Stimulated activated effector memory CD8-positive, alpha-beta T cell treated with anti-CD3 and anti-CD28 coated beads, Interleukin-12 subunit alpha, Interleukin-12 subunit beta, amount 100 ng/mL, for 72 hours (primary cell): Measurements from ENCODE around the gene AGO1.

Experiments used
- ATAC-seq: fragments of 150-1000 bp; cut with Tn5 transposase; 2 replicates; pipeline ENCODE4 v1.10.0; 2021
- DNase-seq, 2 donors: peaks; one replicate each; pipeline ENCODE4 v3.0.0; 2021 to 2022; ENCODE audit warnings: low spot score in 2 of 2
- H3K27ac Mint-ChIP-seq: one replicate; pipeline ENCODE4 v1.8.0; 2022; ENCODE audit warnings: mild to moderate bottlenecking, mixed read lengths
- H3K36me3 Mint-ChIP-seq: one replicate; pipeline ENCODE4 v1.8.0; 2022; ENCODE audit warnings: mild to moderate bottlenecking, mixed read lengths
- H3K4me1 Mint-ChIP-seq: one replicate; pipeline ENCODE4 v1.8.0; 2022; ENCODE audit warnings: mixed read lengths
- H3K4me3 Mint-ChIP-seq: one replicate; pipeline ENCODE4 v1.8.0; 2022; ENCODE audit warnings: mild to moderate bottlenecking, mixed read lengths
- H3K9me3 Mint-ChIP-seq: one replicate; pipeline ENCODE4 v1.8.0; 2022; ENCODE audit warnings: mixed read lengths

AGO1 gene

DNA sequence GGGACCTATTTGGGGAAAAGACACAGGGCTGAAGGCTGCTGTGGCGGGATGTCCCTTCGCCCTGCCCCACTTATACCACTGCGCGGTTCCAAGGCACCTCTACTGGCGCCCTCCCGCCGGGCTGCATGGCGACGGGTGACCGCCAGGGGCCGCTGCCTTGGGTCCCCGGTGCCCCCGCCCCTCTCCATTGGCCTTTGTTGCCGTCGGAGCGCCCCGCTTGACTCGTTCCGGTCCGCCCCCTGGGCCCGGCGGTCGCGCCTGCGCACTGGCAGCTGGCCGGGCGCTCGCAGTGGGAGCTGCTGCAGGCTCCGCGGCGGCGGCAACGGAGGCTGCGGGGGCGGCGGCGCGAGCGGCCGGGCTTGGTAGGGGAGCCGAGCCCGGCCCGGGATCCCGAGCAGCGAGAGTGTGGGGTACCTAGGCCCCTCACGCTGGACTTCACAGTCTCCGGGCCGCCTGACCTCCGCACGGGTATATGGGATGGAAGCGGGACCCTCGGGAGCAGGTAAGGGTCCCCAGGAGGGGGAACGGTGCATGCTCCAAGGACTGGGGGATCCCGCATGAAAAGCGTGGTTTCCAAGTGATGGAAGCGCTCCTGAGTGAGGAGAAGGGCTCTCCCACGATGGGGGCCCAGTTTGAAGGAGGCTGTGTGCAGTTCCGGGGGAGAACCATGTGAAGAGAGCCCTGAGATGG is at the start of gene AGO1:
Gene AGO1 (plus strand): TSS at position 265 of the 690 bp plus-strand sequence. CDS start 213 bp downstream, at position 478.
- ATAC-seq = peak; percentile 93

DNA sequence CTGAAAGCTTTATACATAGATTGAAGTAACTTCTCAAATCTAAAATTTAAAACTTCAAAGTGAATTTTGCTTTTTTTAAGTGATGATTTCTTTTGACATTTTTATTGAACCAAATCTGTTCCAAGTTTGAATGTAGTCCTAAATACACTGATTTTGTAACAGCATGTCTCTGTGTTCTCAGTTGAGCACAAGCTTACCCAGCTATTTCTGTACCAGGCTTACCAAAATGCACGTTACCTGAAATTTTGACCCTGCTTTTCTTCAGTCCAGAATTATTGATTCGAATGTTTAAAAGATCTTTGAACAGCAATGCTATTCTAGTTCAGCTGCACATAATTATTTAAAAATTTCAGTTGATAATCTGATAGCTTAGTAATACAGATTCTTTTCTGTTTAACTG is 49.6 kb upstream of the AGO1 start:
- ATAC-seq (no peak), DNase-seq (no peak)
- Mint-ChIP-seq H3K9me3 (no peaks in the 10 kb centered on the region), H3K4me3 (no peak overlapping the region), H3K4me1 (no peaks in the 10 kb centered on the region), H3K27ac (no peak overlapping the region), H3K36me3 (peaks cover 82% of the 10 kb centered on the region)

More for the DNA sequence above, at the start of gene AGO1:
- Mint-ChIP-seq H3K4me1 (peaks cover 43% of the 10 kb centered on the region), H3K4me3 (peak within 1 kb of the TSS; percentile 97), H3K36me3 (peaks cover 11% of the 10 kb centered on the region), H3K27ac (peak within 1 kb of the TSS; percentile 97), H3K9me3 (no peaks in the 10 kb centered on the region)
- DNase-seq = peak; percentile 99

DNA sequence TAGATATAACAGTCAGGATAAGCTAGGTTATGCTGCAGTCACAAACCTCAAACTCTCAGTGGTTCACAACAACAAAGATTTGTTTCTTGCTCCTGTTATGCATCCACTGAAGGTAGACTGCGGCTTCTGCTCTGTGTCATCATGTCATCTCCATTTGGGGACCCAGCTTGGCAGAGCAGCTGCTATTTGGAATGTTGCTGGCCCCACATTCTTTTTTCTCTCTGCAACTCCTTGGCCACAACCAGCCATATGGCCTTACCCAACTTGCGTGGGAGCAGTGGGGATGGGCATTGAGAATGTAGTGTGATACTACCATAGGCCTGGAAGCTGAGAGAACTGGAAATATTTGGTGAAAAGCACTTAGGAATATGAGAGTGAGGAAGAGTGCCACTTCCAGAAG is 48.8 kb upstream of the AGO1 start:
- H3K9me3 Mint-ChIP-seq = no peaks in the 10 kb centered on the region
- ATAC-seq (no peak), DNase-seq (no peak)
- peak overlapping the region; percentile 45 for H3K27ac Mint-ChIP-seq
- peaks cover 82% of the 10 kb centered on the region for H3K36me3 Mint-ChIP-seq
- no peak overlapping the region for H3K4me3 Mint-ChIP-seq
- H3K4me1 Mint-ChIP-seq = no peaks in the 10 kb centered on the region

DNA sequence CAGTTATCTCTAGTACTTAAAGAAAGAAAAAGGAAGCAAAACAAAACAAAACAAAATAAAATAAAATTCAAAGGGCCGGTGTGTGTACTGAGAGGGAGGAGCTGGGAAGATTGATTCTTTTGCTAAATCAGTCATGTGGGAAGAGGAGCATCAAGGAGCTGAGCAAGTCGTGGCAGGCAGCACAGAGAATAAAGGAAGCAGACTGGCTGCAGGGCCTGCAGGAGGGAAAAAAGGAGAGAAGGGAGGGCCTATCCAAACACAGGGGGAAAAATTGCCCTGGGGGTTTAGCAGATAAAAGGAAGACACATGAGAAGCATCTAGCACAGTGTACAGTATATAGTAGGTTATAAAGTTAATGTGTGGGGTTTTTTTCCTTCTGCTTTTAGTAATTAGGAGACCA is 47.6 kb upstream of the AGO1 start:
- H3K36me3 Mint-ChIP-seq = peaks cover 74% of the 10 kb centered on the region
- H3K27ac Mint-ChIP-seq = no peak overlapping the region
- H3K4me3 Mint-ChIP-seq = no peak overlapping the region
- H3K9me3 Mint-ChIP-seq = no peaks in the 10 kb centered on the region
- DNase-seq (no peak), ATAC-seq (no peak)
- no peaks in the 10 kb centered on the region for H3K4me1 Mint-ChIP-seq

DNA sequence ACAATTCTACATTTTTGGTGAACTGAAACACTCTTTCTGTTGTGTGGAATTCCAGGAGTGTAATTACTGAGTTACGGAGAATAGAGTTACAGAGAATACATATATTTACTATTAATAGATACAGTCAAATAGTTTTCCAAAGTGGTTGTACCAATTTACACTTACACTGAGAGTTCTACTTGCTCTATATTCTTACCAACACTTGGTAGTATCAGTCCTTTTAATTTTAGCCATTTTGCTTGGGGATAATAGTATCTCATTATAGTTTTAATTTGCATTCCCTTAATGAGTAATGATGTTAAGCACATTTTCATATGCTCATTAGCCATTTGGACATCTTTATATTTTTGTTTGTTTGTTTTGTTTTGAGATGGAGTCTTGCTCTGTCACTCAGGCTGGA is 46.3 kb upstream of the AGO1 start:
- DNase-seq (no peak), ATAC-seq (no peak)
- Mint-ChIP-seq H3K36me3 (peaks cover 72% of the 10 kb centered on the region), H3K27ac (no peak overlapping the region), H3K4me1 (no peaks in the 10 kb centered on the region), H3K9me3 (no peaks in the 10 kb centered on the region), H3K4me3 (no peak overlapping the region)

DNA sequence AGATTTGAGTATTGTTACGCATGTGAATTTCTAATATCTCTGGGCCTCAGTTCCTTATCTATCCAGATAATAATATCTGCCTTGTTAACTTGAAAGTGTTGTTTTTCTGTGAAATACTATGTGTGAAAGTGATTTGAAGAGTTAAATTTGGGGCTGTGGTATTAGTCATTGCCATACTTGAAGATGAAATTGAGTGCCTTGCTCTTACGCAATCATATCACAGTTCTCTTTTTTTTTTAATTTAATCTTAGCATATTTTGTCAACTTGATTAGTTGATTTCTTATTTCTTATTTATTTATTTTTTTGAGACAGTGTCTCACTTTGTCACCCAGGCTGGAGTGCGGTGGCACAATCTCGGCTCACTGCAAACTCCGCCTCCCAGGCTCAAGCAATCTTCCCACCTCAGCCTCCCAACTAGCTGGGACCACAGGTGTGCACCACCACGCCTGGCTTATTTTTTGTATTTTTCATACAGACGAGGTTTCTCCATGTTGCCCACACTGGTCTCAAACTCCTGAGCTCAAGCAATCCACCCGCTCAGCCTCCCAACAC is 44.2 kb upstream of the AGO1 start:
- ATAC-seq (no peak), DNase-seq (no peak)
- Mint-ChIP-seq H3K4me1 (no peaks in the 10 kb centered on the region), H3K4me3 (no peak overlapping the region), H3K9me3 (no peaks in the 10 kb centered on the region), H3K27ac (no peak overlapping the region), H3K36me3 (peaks cover 74% of the 10 kb centered on the region)

DNA sequence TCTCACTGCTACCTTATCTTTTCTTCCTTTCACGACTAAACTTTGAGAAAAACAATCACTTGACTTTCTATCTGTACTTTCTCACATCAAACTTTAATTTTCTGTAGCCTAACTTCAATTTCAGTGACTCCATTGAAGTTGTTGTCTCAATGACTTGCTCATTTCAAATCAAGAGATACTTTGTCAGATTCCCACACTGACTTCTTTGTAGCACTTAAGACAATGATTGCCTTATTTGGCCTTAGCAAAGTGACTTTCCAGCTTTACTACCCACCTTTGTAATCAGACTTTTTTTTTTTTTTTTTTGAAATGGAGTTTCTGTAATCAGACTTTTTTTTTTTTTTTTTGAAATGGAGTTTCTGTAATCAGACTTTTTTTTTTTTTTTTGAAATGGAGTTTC is 38.2 kb upstream of the AGO1 start:
- DNase-seq (no peak), ATAC-seq (no peak)
- peak overlapping the region; percentile 0 for H3K27ac Mint-ChIP-seq
- no peak overlapping the region for H3K4me3 Mint-ChIP-seq
- H3K4me1 Mint-ChIP-seq = no peaks in the 10 kb centered on the region
- peaks cover 58% of the 10 kb centered on the region for H3K36me3 Mint-ChIP-seq
- H3K9me3 Mint-ChIP-seq = no peaks in the 10 kb centered on the region

DNA sequence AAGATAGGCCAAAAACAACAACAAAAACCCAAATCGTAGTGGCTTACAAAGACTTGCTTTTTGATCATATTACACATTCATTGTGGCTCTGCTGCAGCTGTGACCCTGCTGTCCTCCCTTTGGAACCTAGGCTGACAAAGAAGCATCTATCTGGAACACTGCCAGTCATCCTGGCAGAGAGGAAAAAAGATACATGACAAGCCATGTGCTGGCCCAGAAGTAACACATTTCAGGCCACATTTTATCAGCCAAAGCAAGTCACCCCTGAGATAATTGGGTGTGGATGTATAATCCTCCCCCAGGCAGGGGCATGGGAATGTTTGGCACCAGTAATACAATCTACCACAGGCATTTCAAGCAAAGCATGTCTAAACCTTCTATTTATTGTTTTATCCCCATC is 37.2 kb upstream of the AGO1 start:
- DNase-seq (no peak), ATAC-seq (no peak)
- H3K36me3 Mint-ChIP-seq = peaks cover 66% of the 10 kb centered on the region
- H3K4me3 Mint-ChIP-seq = no peak overlapping the region
- H3K27ac Mint-ChIP-seq = no peak overlapping the region
- H3K9me3 Mint-ChIP-seq = no peaks in the 10 kb centered on the region
- no peaks in the 10 kb centered on the region for H3K4me1 Mint-ChIP-seq

DNA sequence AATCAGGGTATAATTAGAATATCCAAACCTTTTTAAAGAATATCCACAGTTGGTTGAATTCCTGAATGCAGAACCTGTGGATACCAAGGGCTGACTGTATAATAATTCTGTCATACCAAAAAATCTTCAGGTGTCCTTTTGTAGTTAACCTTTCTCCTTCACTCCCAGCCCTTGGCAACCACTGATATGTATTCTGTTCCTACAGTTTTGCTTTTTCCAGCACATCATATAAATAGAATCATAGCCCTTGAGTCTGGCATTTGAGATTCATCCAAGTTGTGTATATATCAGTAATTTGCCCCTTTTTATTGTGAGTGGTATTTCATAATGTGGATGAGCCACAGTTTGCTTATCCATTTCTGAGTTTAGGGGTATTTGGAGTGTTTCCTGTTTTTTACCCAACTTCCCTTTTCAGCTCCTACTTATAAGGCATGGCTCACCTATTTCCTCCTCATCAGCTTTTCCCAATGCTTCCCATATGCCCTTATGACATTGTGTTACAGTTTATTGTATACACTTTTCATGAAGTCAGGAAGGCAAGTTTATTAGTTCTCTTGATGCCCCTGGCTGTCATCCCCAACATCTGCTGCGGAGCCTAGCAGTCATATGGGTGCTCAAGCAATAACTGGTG is 35.0 kb upstream of the AGO1 start:
- no peaks in the 10 kb centered on the region for H3K4me1 Mint-ChIP-seq
- no peaks in the 10 kb centered on the region for H3K9me3 Mint-ChIP-seq
- DNase-seq (no peak), ATAC-seq (no peak)
- H3K27ac Mint-ChIP-seq = no peak overlapping the region
- peaks cover 66% of the 10 kb centered on the region for H3K36me3 Mint-ChIP-seq
- no peak overlapping the region for H3K4me3 Mint-ChIP-seq

DNA sequence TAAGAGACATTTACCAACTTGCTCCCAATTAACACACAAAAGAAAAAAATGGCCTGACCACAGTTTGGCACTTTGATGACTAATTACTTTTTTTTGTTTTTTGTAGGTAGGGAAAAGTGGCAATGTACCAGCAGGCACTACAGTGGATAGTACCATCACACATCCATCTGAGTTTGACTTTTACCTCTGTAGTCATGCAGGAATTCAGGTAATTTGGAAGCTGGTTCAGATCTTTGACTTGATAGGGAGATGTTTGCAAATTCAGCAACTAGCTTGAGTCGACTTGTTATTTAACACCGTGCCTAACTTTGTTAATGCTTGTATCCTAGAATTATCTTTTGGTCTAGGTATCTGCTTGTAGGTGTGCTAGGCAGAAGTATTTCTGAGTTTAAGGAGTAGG is 33.0 kb upstream of the AGO1 start:
- no peak for ATAC-seq

DNA sequence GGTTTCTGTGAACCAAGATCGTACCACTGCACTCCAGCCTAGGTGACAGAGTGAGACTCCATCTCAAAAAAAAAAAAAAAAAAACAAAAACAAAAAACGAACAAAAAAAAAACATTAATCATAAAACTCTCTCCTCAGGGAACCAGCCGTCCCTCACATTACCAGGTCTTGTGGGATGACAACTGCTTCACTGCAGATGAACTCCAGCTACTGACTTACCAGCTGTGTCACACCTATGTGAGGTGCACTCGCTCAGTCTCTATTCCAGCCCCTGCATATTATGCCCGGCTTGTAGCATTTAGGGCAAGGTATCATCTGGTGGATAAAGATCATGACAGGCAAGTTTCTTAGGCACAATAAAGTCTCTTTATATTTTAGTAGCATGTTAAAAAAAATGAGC is 32.3 kb upstream of the AGO1 start:
- no peak for ATAC-seq

More for the DNA sequence above, 33.0 kb upstream of the AGO1 start:
- Mint-ChIP-seq H3K36me3 (peaks cover 67% of the 10 kb centered on the region), H3K9me3 (no peaks in the 10 kb centered on the region), H3K27ac (no peak overlapping the region), H3K4me3 (no peak overlapping the region), H3K4me1 (no peaks in the 10 kb centered on the region)
- no peak for DNase-seq

DNA sequence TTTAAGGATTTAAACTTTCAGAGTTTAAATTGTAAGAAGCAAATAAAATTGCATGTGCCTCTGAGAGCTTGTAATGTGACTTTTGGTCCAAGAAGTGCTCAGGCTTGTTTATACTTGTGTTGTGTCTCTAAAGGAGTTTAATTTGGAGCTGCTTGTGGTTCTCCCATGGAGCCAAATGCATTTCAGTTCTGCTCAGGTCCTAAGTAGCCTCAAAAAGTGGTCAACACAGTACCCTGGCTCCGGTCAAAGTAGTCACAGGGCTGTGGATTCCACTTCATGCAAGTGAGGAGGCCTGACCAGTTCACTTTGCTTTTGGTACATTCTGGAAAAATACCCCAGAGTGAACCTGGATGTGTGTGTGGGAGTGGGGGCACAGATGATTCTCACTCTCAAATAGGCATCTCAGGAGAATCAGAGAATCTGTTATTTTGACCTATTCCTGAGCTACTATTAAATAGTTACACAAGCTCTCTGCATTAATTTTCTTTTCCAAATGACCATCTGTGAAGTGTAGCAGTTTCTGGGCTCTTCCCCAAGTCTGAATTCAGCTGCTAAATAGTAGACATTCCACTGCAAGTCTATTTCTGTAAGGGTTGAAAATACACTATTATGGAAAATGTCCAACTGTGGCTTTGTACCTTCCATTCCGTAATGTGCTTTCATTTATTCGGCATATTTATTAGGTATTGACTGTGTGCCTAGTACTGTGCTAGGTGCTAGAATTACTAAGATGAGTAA is 31.7 kb upstream of the AGO1 start:
- H3K36me3 Mint-ChIP-seq = peaks cover 69% of the 10 kb centered on the region
- no peaks in the 10 kb centered on the region for H3K9me3 Mint-ChIP-seq
- H3K4me3 Mint-ChIP-seq = no peak overlapping the region
- no peaks in the 10 kb centered on the region for H3K4me1 Mint-ChIP-seq
- ATAC-seq (no peak), DNase-seq (no peak)
- peak overlapping the region; percentile 3 for H3K27ac Mint-ChIP-seq

More for the DNA sequence above, 32.3 kb upstream of the AGO1 start:
- H3K4me3 Mint-ChIP-seq = no peak overlapping the region
- no peaks in the 10 kb centered on the region for H3K9me3 Mint-ChIP-seq
- DNase-seq = no peak
- H3K27ac Mint-ChIP-seq = no peak overlapping the region
- no peaks in the 10 kb centered on the region for H3K4me1 Mint-ChIP-seq
- H3K36me3 Mint-ChIP-seq = peaks cover 68% of the 10 kb centered on the region

DNA sequence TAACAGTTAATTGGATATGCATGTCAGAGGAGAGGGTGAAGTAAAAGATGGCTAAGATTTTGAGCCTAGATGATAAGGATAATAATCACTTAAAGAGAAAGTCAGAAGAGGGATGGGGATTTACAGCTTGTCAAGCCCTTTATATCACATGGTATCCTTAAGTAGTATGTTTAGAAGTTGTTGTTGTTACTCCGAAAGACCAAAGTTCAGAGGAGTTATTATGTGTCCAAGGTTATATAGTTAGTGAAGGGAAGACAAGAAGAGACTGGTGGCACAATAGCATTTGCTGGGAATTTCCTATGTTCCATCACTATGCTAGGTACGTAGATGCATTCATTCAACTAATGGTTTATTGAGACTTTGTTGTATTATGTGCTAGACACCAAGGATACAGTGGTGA is 30.8 kb upstream of the AGO1 start:
- no peaks in the 10 kb centered on the region for H3K4me1 Mint-ChIP-seq
- H3K9me3 Mint-ChIP-seq = no peaks in the 10 kb centered on the region
- no peak overlapping the region for H3K27ac Mint-ChIP-seq
- DNase-seq (no peak), ATAC-seq (no peak)
- H3K4me3 Mint-ChIP-seq = no peak overlapping the region
- peaks cover 72% of the 10 kb centered on the region for H3K36me3 Mint-ChIP-seq

DNA sequence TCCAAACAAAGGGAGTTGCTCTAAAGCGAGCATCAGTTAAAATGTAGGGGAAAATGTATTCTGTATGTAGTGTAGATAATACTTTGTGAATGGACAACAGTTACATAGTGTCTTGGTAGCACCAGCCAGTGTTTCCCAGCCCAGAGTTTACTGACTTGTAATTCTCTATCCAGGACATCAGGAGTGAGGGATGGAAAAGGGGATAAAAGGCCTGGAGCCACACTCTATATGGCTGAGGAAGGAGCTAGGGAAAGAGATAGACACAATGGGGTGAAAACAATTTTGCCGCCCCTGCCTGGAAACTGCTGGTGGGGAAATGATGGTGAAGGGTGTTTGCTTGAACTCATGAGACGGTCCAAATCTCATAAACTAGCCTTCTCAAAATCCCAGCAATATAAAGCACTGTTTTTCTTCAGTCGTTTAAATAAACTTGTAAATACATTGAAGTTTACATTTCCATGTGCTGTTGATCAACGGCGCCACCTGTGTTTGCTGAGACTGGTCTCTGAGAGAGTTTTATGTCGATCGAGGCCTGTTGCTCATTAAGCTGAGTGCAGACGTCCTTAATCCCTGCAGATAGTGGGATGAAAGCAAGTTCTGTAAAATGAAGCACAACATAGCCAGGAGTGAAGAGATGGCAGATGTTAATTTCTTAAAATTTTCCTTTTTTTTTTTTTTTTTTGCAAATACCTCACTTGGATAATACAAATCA is 27.9 kb upstream of the AGO1 start:
- ATAC-seq = no peak
- H3K4me1 Mint-ChIP-seq = no peaks in the 10 kb centered on the region
- H3K36me3 Mint-ChIP-seq = peaks cover 69% of the 10 kb centered on the region
- H3K4me3 Mint-ChIP-seq = no peak overlapping the region
- no peaks in the 10 kb centered on the region for H3K9me3 Mint-ChIP-seq
- DNase-seq = no peak
- no peak overlapping the region for H3K27ac Mint-ChIP-seq

DNA sequence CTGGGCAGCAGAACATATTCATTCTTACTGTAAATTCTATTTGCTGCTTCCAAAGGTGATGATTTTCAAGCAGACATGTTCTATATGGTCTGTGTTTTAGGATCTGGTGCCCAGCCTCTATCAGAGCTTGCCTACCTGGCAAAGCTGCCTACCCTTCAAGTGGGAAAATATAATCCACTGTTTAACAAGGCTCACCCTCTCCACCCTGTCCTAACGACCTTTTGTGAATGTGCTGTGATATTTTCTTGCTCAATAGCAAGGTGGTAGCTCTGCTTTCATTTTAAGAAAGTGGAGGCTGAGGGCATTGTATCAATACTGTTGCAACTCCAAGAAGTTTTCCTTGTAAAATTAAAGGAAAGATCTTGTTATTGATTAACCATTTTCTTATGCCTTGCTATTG is 26.0 kb upstream of the AGO1 start:
- no peak for ATAC-seq
- peaks cover 51% of the 10 kb centered on the region for H3K36me3 Mint-ChIP-seq
- no peaks in the 10 kb centered on the region for H3K4me1 Mint-ChIP-seq
- H3K27ac Mint-ChIP-seq = no peak overlapping the region
- H3K9me3 Mint-ChIP-seq = no peaks in the 10 kb centered on the region
- DNase-seq = no peak
- no peak overlapping the region for H3K4me3 Mint-ChIP-seq
